ENCODE measurements around the gene AKR1C1.
"Not testable (repeated sequence)": the region's sequence is repeated elsewhere in the genome, so short reads cannot be mapped to it uniquely, and the experiment has no call there.

The AKR1C1 gene

DNA sequence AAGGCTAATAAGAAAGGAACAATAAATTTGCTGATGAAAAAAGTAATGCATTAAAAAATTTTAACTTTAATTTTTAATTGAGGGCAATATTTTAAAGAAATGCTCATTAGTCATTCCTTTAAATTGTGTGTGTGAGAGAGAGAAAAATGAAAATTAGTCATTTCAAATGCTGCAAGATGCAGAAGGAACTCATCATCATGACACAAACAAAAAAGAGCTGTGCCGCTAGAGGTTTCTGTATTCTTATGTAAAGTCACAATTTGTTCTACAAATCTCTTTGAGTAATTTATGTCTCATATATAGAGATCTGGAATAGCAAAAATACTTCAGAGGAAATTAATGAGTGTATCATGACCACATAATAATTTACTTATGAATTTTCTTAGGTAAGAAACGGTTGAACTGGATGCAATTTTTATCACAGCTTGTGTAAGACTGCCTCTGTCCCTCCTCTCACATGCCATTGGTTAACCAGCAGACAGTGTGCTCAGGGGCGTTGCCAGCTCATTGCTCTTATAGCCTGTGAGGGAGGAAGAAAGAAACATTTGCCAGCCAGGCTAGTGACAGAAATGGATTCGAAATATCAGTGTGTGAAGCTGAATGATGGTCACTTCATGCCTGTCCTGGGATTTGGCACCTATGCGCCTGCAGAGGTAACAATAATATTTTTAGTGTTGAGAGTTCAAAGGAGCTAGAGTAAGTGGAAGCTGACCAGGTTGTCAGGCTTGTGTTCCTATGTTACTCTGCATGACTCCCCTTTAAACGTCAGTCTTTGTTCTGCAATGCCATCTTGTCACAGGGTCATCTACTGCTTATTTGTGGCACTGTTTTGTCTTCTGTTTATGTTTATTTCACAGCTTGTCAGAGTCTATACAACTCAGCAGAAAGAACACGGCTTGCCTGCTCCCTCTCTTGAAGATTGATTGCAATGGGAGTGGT lies at the start of gene AKR1C1:
AKR1C1 (plus strand) TSS at position 540 of the 939 bp plus-strand sequence; CDS start at position 570, 30 bp downstream.
- DNase-seq = not testable (repeated sequence)

DNA sequence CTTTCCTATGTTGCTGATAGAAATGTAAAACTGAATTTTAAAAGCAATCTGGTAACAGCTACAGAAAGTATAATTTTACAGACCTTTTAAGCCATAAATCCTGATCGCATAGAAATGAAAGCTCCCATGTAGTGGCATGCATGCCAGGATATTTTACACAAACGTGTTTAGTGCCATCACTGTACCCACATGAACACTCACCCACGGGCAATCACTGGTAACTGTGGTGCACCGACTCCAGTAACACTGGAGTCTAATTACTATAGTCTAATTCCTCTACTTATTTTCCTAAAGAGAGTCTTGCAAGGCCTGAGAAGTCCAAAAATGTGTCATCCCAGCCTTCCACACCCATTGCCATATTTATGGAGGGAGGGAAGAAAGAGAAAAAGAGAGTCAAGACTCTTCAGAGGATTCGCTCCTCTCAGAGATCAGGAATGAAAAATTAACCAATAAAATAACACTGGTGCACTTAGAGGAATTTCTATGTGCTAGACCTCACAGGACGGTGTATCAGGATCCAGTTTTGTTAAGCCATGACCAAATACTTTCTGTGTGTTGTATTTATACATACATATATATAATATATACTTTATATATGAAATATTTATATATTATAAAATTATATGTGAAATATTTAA lies 48.9 kb upstream of the AKR1C1 start:
- DNase-seq = no peak

- DNase-seq = no peak
These were observed 47.0 kb upstream of the AKR1C1 start for GRCh38 chr10:4916086-4916716.

- no peak for DNase-seq
These were observed 45.0 kb upstream of the AKR1C1 start for GRCh38 chr10:4918236-4918635.

- DNase-seq = not testable (repeated sequence)
These were observed 38.7 kb upstream of the AKR1C1 start for GRCh38 chr10:4924482-4924881.

- no peak for DNase-seq
These were observed 36.8 kb upstream of the AKR1C1 start for GRCh38 chr10:4926400-4926799.

GRCh38 chr10:4931587-4931986 lies 31.6 kb upstream of the AKR1C1 start:
- peak; percentile 92 for DNase-seq

DNA sequence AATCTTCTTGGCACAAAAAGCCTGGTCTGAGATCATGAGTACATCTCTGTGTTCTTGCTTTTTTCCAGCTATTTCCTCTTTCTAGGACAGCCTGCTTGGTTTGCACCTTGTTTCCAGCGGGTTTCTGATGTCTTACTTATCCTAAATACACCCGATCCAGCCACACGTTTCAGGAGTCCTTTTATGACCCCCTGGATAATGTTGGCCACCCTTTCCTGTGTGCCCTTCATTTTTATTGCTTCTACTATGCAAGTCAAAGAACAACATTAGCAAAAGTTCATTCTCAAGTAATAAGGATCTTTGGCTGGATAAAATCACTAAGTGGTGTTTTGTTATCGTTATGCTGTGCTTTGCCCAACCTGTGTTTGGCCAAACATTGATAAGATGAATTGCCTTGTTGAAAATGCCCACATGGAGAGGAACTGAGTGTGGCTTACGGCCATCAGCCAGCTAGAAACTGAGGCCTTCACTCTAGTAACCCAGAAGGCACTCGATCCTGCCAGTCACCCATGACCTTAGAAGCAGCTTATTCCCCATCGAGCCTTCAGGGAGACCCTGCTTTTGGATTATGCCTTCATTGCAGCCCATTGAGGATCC lies 28.7 kb upstream of the AKR1C1 start:
- DNase-seq = no peak

GRCh38 chr10:4937346-4937745 lies 25.9 kb upstream of the AKR1C1 start:
- DNase-seq = no peak

- no peak for DNase-seq
These were observed 23.8 kb upstream of the AKR1C1 start for GRCh38 chr10:4939224-4940072.

GRCh38 chr10:4940073-4940428 lies 23.2 kb upstream of the AKR1C1 start:
- DNase-seq = not testable (repeated sequence)

- not testable (repeated sequence) for DNase-seq
These were observed 22.3 kb upstream of the AKR1C1 start for GRCh38 chr10:4940909-4941308.

- peak; percentile 71 for DNase-seq
These were observed 21.5 kb upstream of the AKR1C1 start for GRCh38 chr10:4941540-4942330.

DNA sequence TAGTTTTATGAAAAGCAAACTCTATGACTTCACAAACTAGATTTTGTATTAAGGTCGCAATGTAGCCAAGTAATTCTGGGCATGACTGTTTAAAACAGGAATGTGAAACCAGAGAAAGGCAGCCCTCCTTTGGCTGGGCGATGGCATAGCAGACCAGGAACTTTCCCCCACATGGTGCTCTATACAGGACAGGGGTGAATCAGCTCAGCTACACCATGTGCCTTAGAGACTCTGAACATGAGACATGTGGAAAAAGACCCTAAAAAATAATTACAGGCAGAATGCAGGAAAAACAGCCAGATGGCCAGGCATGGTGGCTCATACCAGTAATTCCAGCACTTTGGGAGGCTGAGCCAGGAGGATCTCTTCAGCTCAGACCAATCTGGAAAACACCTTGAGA lies 20.3 kb upstream of the AKR1C1 start:
- peak; percentile 11 for DNase-seq

DNA sequence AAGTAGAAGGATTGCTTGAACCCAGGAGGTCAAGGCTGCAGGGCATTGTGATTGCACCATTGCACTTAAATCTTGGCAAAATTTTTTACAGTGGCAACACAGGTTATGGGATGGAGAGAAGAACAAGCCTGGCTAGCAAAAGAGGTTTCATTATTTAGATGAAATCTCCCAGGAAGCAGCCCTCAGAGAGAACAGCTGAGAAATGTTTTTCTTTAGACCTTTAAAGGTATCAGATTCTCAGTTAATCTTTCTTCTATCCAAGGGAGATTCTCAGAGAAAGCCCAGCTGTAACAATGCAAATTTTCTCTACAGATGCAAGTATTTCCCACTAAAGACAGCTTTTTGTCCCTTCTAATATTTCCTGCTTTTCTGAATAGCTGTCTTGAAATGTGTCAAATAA lies 19.8 kb upstream of the AKR1C1 start:
- DNase-seq = not testable (repeated sequence)

GRCh38 chr10:4943821-4944220 lies 19.4 kb upstream of the AKR1C1 start:
- DNase-seq = no peak

DNA sequence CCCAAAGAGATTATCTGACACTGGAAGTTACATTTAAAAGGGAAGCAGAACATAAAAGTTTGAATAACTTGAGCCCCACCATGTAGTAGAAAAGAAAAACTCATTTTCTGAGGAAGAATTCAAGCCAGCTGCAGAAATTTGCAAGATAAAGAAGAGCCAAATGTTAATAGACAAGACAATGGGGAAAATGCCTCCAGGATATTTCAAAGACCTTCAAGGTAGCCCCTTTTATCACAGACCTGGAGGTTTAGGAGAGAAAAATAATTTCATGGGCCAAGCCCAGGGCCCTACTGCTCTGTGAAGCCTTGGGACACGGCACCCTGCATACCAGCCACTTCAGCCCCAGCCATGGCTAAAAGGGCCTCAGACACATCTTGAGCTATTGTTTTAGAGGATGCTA lies 18.4 kb upstream of the AKR1C1 start:
- no peak for DNase-seq

DNA sequence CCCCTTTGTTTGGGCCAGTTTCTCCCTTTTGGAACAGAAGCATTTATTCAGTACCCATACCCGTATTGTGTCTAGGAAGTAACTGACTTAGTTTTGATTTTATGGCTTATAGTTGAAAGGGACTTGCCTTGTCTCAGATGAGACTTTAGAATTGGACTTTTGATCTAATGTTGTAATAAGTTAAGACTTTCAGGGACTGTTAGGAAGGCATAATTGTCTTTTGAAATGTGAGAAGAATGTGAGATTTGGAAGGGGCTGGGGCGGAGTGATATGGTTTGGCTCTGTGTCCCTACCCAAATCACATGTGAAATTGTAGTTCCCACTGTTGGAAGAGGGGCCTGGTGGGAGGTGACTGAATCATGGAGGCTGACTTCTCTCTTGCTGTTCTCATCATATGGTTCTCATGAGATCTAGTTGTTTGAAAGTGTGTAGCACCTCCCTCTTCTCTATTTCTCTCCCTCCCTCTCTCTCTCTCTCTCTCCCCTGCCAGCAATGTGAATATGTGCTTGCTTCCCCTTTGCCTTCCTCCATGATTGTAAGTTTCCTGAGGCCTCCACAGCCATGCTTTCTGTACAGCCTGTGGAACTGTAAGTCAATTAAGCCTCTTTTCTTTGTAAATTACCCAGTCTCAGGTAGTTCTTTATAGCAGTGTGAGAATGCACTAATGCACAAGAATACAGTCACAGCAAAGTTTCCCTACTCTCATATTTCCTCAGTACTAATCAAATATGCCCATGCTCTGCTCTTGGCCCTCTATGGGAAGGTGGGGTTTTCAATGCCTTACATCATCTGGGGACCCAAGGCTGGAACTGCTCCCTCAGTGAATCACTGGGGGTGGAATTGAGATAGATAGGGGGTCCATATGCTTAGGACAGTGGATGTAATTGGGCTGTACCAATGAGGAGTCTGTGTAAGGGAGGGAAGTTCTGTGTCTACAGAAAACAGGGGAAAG lies 17.2 kb upstream of the AKR1C1 start:
- DNase-seq = no peak

DNA sequence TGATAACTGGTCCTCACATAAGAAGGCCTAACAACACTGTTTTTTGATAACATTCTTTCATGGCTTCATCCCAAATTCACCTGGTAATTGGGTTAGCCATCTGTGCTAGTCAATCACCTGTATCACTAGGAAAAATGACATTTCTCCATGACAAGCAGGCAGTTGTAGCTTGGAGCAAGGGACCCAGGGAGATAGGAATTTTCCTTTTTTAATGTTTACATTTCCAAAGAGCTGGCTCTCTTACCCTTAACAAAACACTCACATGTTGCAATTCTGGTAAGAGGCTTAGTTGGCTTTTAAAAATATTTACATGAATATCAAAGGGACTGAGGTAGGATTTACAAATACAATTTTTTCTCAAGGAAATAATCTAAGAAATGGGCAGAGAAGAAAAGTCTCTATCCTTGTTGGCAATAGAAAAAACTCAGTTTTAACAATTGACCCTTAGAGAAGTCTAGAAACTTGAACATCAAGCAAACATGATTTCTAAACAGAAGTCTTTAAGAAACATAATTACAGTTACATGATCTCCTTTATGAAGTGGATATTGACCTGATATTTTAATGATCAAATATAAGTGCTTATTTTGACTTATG lies 16.1 kb upstream of the AKR1C1 start:
- no peak for DNase-seq

Measured in hematopoietic multipotent progenitor cell treated with erythropoietin and hydrocortisone succinate and interleukin-3 and kit ligand, for 8 days (in vitro differentiated cells).